Activated gamma-delta T cell (primary cell): Measurements from ENCODE around the gene TMEM43.
"Not testable (repeated sequence)": the region's sequence is repeated elsewhere in the genome, so short reads cannot be mapped to it uniquely, and the experiment has no call there.

Source experiments
- DNase-seq: peaks from one replicate; lab custom pipeline; 2025; lab: John Stamatoyannopoulos, UW
- total RNA-seq, 2 donors: gene quantifications; one replicate each; lab custom pipeline; 2026; lab: John Stamatoyannopoulos, UW

Gene TMEM43, protein sequence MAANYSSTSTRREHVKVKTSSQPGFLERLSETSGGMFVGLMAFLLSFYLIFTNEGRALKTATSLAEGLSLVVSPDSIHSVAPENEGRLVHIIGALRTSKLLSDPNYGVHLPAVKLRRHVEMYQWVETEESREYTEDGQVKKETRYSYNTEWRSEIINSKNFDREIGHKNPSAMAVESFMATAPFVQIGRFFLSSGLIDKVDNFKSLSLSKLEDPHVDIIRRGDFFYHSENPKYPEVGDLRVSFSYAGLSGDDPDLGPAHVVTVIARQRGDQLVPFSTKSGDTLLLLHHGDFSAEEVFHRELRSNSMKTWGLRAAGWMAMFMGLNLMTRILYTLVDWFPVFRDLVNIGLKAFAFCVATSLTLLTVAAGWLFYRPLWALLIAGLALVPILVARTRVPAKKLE
- 145 to 195 reads per million in 2 donors for total RNA-seq

DNA sequence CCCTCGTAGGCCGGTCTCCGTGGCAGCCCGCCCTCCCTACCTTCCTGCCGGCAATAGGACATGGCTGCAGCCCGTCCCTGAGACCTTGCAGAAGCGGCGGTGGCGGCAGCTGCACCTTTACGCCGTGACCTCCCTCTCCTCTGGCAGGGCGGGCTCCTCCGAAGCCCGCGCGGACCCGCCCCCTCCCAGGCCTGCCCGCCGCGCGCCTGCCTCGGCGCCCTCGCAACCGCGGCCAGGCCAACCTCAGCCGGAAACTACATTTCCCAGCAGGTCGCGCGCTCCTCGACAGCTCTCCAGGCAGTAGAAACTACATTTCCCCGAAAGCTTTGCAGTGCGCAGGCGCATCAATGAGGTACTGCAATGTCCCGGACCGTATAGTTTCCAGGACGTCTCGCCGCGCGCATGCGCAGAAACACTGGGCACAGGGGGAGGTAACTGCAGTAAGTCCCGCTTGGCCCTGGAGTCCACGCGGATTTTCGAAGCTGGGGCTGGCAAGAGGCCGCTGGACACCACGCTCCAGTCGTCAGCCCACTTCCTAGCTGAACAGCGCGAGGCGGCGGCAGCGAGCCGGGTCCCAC lies at the start of gene TMEM43, which contains the start of gene CHCHD4:
Gene TMEM43, plus strand, starts transcription at position 438 of the 578 bp plus-strand sequence. CDS start 142 bp downstream, outside the sequence.
Gene CHCHD4, minus strand, starts transcription at position 256 of the 578 bp plus-strand sequence. Its CDS starts 194 bp downstream, at position 62.
- DNase-seq = peak; percentile 92

DNA sequence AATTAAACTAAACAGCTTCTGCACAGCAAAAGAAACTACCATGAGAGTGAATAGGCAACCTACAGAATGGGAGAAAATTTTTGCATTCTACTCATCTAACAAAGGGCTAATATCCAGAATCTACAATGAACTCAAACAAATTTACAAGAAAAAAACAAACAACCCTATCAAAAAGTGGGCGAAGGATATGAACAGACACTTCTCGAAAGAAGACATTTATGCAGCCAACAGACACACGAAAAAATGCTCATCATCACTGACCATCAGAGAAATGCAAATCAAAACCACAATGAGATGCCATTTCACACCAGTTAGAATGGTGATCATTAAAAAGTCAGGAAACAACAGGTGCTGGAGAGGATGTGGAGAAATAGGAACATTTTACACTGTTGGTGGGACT lies 49.6 kb upstream of the TMEM43 start:
- DNase-seq = not testable (repeated sequence)

DNA sequence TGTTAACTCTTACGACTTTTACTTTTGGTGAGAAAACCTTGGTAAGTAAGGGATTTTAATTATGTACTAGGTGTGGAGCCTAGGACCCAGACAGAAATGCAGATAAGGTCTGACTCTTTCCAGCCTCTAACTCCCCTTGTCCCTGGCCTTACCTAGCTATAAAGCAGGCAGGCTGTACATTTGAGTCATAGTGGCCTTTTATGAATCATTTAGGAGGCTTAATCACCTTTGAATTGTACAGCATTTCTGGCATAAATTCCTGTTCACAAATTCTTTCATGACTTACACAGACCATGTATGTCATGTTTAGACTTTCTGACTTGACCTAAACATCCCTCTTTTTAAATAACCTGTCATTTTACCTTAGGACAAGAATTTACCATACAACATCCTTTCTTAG lies 47.5 kb upstream of the TMEM43 start:
- DNase-seq = no peak

DNA sequence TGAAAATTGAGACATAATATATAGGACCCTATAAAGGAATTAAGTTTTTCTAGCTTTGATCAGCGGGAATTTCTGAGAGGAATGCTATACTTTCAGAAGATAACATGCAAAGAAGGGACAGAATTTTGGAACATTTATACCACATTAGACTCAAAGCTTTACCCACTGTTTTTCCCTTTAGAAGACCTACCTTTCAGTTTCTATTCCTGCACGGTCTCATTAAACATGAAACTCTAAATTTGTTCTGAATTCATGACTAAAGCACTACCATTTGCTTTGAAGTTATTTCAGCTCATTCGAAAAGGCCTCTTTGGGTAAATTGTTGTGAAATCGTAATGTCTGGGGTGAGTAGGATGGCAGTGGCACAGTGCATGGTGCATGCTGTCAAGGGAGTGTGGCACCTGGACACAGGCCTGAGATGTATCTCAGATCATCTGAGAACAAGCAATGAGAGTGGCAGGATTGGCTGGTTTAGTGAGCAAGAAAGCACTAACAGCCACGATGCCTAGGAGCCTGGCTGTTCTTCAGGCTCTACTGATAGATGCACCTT lies 42.7 kb upstream of the TMEM43 start:
- DNase-seq = no peak

DNA sequence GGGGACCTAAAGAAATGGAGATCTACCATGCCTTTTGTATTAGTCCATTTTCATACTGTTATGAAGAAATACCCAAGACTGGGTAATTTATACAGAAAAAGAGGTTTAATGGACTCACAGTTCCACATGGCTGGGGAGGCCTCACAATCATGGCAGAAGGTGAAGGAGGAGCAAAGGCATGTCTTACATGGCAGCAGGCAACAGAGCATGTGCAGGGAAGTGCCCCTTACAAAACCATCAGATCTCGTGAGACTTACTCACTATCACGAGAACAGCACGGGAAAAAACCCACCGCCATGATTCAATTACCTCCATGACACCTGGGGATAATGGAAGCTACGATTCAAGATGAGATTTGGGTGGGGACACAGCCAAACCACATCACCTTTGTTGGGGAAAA lies 37.4 kb upstream of the TMEM43 start:
- DNase-seq = not testable (repeated sequence)

DNA sequence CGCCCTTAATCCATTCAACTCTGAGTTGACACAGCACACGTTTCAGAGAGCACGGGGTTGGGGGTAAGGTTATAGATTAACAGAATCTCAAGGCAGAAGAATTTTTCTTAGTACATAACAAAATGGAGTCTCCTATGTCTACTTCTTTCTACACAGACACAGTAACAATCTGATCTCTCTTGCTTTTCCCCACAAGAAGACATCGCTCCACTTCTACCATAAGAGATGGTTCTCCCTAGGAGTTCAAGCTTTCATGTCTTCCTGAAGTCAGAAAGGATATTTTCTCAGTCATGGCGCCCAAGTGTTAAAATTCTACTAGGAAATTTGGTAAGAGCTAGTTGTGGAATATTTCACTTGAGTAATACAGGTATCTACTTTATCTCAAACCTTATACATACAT lies 32.9 kb upstream of the TMEM43 start:
- DNase-seq = not testable (repeated sequence)

DNA sequence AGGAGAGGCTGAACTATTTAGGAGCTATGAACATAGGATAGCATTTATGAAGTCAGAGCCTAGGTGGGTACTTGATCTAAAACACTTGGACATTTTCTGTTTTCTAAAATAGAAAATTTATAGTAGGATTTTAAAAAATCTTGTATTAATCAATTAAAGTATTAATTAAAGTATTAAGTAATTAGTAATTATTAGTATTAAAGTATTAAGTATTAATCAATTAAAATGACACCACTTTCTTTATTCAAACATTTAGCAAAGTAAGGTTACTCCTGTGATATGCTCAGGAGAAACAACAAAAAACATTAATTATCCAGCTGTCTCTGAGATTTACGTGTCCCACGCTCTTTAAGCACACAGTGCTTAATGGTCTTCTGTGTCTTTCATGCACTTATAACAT lies 32.4 kb upstream of the TMEM43 start:
- DNase-seq = no peak

DNA sequence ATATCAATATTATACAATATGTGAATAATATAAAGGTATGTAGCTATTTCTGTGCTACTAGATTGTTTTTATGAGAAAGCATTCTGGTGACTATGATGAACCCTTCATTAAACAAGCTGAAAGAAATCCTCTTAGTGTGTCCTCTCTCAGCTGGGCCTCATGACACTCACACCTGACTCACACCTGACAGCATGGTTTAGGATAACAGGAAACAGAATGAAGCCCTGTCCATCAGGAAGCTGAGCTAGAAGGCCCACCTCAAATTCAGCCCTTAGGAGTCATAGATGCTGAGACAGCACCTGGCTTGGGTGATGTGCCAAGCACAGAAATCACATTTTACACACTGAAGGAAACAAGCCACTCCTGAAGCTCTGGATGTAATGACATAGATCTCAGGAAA lies 31.0 kb upstream of the TMEM43 start:
- no peak for DNase-seq

DNA sequence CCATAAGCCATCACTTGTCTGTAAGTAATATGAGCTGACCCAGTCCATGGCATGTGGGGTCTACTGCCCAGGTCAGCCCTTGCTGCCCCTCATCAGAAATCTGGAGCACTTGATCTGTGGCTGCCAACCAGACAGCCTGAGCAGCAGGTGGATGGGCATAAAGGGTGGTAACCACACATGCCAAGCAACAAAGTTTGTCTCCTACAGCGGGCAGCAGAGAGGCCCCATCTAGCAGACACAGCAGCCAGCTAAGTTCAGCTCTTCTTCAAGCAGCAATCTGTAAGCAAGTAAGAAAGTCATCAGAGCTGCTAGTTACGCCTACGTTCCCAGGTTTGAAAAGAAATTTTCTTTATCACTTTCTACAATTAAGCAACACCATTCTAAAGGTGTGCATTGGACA lies 28.1 kb upstream of the TMEM43 start:
- no peak for DNase-seq

DNA sequence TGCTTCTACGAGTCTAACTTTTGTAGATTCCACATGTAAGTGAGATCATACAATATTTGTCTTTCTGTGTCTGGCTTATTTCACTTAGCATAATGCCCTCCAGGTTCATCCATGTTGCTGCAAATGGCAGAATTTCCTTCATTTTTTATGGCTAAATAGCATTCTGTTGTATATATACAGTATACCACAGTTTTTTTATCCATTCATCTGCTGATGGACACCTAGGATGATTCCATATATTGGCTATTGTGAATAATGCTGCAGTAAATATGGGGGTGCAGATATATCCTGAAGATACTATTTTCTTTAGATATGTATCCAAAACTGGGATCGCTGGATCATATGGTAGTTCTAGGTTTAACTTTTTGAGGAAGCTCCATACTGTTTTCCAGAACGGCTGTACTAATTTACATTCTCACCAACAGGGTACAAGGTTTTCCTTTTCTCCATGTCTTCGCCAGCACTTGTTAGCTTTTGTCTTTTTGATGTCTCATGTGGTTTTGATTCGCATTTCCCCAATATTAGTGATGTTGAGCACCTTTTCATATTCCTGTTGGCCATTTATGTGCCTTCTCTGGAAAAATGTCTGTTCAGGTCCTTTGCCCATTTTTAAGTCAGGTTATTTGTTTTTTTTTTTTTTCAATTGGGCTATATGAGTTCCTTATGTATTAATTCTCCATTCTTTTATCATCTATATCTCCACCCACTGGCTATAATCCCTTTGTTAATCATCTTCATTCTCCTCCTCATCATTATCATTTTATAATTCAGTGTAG lies 27.0 kb upstream of the TMEM43 start:
- no peak for DNase-seq

DNA sequence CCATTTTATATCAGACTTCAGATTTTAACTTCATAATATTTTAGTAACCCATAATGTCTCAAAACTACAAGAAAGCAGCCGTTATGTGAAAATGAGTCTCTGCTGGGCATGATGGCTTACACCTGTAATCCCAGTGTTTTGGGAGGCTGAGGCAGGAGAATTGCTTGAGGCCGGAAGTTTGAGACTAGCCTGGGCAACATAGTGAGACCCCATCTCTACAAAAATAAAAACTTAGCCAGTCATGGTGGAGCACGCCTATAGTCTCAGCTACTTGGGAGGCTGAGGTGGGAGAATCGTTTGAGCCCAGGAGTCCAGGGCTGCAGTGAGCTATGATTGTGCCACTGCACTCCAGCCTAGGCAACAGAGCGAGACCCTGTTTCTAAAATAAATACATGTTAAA lies 15.0 kb upstream of the TMEM43 start:
- DNase-seq = not testable (repeated sequence)

DNA sequence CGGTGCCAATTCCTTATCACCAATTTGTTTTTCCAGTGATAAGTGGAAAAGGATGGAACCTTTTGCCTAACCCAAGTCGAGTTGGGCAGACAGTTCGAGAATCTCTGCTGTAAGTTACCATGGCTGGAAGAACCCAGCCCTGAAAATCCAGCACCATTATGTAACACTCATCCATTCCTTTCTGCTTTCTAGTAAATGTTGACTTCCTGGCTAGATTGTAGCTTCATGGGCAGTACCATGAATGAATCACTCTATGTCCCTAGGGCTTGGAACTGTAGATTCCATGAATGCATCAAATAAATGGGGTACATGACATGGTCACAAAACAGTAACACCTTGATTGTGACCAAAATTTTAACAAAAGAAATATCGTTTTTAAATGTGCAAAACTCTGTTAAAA lies 14.2 kb upstream of the TMEM43 start:
- DNase-seq = no peak

DNA sequence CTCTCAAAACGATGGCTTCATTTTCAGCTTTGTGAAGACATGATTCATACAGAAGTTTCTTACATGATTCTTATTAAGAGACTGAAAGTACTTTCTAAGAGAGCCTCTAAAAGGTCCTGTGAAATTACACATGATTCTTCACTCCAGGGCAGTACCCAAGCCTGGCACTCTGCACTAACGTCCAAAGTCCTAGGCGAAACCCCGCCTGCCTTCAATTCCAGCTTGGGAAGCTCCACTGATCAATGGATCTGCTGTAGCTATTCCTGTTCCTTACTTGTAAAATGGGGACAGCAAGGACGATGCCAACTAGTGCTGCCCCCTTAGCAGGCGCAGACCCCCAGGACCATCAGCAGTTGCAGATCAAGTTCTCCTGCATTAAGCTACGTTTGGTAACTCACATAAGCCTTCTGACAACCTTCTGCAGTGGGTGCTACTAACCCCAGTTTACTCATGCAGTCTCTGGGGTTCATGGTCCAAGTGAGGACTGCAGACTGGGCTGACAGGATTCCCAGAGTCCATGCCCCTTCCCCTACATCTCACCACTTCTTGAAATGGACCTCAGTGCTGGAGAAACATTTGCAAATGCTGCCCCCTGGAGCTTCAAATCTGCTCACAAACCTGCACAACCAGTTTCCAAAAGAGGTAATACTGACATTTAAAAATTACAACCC lies 10.8 kb upstream of the TMEM43 start:
- no peak for DNase-seq

DNA sequence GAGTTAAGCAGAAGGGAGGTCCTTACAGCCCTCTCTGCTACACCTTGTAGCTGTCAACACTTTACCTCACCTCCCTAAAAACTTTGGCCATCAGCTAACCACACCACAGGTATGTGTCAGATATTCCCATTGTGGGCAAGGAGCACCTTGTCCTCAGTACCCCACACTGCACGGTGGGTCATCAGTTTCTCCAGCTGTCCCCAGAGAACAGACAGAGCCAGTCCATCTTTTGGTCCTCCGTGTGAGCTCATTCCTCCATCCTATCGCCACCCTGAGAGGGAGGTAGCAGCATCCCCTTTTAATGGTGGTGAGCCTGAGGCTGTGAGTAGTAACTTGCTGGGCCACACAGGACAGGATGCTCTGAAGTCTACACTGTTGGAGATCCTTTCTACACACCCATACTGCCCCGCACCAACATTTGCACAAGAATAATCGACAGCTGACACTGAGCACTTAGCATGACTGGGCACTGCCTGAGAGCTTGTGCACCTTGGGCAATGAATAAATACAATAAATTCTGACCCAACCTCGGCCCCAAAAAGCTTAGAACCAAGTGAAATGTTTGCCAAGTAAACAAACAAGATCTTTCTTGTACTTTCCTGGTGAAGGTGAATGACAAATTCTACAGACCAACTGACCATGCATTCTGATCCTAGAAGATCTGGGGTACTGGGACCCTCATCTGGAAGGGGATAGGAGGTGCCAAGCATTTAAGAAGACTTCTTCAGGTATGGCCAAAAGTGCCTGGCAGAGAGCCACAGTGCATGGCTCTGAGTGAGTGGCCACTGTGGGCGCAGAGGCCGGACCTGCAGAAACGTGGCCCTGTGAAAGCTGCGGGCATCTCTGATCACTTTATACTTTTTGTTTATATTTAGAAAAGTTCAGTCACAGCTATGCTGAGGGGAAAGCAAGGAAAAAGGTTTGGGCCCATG lies 7.1 kb upstream of the TMEM43 start:
- no peak for DNase-seq

DNA sequence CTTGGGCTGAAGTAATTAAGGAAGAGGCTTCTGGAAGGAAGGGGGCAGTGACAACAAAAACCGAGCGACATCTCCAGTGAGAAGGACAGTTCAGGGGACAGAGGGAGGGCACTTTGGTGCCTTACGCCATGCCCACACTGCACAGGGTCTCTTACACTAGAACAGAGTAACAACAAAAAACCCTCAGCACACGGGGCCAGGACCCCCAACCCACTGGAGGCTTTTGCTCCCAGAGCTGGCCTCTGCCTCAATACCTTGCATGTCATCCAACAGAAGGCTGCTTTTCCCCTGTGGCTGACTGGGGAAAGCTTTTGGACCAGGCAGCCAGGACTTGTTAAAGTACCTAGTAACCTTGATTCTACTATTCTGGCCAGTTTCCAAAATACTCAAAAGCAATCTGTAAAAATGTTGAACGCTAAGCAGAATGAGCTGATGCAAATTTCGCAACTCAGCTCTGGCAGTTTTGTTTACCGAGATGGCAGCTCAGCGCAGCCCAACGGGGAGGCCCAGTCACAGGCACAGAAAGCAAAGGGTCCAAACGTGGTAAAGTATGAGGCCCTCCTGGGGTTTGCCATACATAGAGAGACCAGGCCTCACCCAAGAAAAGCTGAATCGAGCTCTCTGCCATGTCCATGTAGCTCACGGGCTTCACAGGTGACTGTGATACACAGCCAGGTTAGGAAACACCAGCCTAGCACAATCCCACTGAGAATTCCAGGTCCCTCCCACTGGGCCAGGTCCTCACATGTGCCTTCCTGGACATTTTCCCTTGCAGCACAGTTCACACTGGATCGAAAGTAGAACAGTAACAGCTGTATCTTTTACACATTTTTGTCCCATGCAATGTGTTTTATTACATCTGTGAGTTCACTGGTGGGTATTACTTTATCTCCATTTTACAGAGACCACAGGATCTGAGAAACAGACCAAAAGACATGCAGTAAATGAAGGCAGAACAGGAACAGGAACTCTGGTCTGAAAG lies 6.2 kb upstream of the TMEM43 start:
- DNase-seq = no peak

DNA sequence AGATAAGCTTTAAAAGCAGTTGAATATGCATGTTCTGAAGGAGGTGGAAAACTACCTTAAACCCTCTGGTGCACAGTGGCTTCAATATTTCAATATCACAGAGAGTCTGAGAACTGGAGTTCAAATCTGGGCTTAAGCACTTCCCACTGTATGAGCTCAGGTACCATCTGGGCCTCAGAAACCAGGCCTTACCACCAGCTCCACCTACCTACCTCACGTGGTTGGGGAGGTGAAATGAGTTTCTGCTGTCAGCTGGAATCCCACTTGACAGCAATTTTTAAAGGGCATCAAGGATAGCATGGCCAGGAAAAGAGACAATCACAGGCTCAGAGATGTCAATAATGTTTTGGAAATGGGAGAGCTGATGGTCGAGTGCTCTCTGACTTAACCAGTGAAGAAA lies 5.2 kb upstream of the TMEM43 start:
- DNase-seq = no peak

DNA sequence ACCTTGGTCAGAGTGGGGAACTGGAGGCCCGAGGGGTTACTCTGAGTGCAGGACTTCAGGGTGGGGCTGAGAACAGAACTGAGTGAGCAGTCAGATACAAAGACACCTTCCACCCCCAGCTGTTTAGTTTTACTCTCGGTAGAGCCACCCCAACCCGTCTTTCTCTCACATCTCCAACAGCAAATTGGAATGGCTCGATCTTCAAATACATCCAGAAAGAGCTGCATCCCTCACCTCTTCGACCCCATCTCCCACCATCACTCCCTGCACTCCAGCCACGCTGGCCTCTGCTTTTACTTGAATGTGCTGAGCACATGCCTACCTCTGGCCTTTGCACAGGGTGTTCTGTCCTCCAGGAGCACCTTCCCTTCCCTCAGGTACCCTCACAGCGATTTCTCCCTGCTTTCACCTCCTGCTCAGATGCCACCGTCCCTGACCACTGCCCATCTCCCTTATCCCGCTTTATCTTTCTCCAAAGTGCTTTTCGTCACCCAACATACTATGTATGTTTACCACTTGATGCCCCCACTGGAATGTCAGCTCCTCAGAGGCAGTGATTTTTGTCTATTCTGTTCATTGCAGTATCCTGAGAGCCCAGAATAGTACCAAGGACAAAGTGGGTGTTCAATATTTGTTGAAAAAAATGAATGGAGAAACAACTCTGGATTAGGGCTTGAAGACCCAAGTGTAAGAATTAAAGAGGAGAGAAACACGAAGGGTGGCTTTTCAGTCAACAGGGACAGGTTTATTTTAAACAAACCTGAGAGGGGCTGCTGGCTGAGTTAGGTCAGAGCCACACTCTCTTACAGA lies 4.5 kb upstream of the TMEM43 start:
- no peak for DNase-seq

DNA sequence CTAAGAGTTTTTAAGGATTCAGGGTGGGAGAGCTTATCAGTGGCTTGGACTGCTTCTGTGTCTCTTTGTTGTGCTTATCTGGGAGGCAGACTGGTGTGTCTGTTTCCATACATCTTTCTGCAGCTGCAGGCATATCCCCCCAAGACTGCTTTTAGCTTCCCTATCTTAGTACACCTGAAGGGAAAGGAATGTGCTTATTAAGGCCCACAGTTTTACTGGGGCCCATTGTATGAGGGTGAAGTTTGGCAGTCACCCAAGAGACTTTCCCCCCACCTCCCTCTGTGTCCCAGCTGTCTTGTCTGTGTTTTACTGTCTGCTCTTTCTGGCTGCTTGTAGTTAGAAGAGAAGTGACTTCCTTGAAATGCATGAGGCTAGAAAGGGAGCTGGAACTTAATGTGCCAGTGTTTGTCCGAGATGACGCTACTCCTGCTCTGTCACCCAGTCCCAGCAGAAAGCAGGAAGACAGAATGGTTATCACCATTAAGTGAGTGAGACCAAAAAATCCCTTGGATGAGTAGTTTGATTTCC lies 3.9 kb upstream of the TMEM43 start:
- DNase-seq = not testable (repeated sequence)
